Activated CD4-positive, alpha-beta memory T cell treated with anti-CD3 and anti-CD28 coated beads, Interleukin-2, amount 10 ng/mL, durations not matched to agents 7 days and 5 days (primary cell): ENCODE data around the gene QRICH1. TPM values are rescaled to one million over a fixed set of nuclear protein-coding genes. Genes with fewer than 3 reads are reported as not detected.

ENCODE experiments used
- CTCF ChIA-PET: fragments of 350-600 bp; sonication (Branson Sonifier 250); formaldehyde crosslinking; loops from one replicate; lab custom pipeline; 2021; ENCODE audit warnings: antibody characterized with exemption, inconsistent platforms; lab: Charles Lee
- POLR2A ChIA-PET: fragments of 350-600 bp; sonication (Branson Sonifier 250); formaldehyde crosslinking; loops from one replicate; lab custom pipeline; 2021; ENCODE audit warnings: antibody characterized with exemption; lab: Charles Lee
- DNase-seq: peaks from one replicate; pipeline ENCODE4 v3.0.0-alpha.2; 2020
- H3K27ac Mint-ChIP-seq: one replicate; pipeline ENCODE4 v1.8.0; 2021; ENCODE audit warnings: mild to moderate bottlenecking, mixed read lengths
- H3K27me3 Mint-ChIP-seq: one replicate; pipeline ENCODE4 v1.8.0; 2021; ENCODE audit warnings: mixed read lengths
- H3K36me3 Mint-ChIP-seq: one replicate; pipeline ENCODE4 v1.8.0; 2021; ENCODE audit warnings: low read depth, mixed read lengths
- H3K4me1 Mint-ChIP-seq: one replicate; pipeline ENCODE4 v1.8.0; 2021; ENCODE audit warnings: mixed read lengths
- H3K4me3 Mint-ChIP-seq: one replicate; pipeline ENCODE4 v1.8.0; 2021; ENCODE audit warnings: mild to moderate bottlenecking, mixed read lengths
- H3K9me3 Mint-ChIP-seq: one replicate; pipeline ENCODE4 v1.8.0; 2021; ENCODE audit warnings: mixed read lengths
- total RNA-seq, 2 experiments: library from RNA; stranded (reverse); gene quantifications; one replicate each; pipeline ENCODE4 v1.2.3, GENCODE V29; 2021

Gene QRICH1
- total RNA-seq, 2 experiments from 2014 or later = 136 to 140 TPM

GRCh38 chr3:49058011-49058410 lies 35.9 kb downstream of the QRICH1 start:
- no peak overlapping the region for H3K27ac Mint-ChIP-seq
- H3K27me3 Mint-ChIP-seq = no peaks in the 10 kb centered on the region
- DNase-seq = no peak
- peaks cover 45% of the 10 kb centered on the region for H3K36me3 Mint-ChIP-seq
- no peak overlapping the region for H3K4me3 Mint-ChIP-seq
- H3K9me3 Mint-ChIP-seq = no peaks in the 10 kb centered on the region
- ChIA-PET CTCF (interaction anchor here (0.7 kb wide), 1 partner anchor 945 kb away, joined by 3 read pairs; no protein-coding TSS in a partner anchor), POLR2A (interaction anchor here (0.6 kb wide), 1 partner anchor 14 kb away, joined by 3 read pairs; no protein-coding TSS in a partner anchor)
- no peaks in the 10 kb centered on the region for H3K4me1 Mint-ChIP-seq

GRCh38 chr3:49057268-49057667 lies 36.6 kb downstream of the QRICH1 start:
- H3K36me3 Mint-ChIP-seq = peaks cover 45% of the 10 kb centered on the region

GRCh38 chr3:49054344-49054862 lies 39.5 kb downstream of the QRICH1 start:
- no peaks in the 10 kb centered on the region for H3K4me1 Mint-ChIP-seq
- no peak overlapping the region for H3K27ac Mint-ChIP-seq
- no peak for DNase-seq
- POLR2A ChIA-PET = interaction anchor here (1.2 kb wide), 1 partner anchor 25 kb away, joined by 3 read pairs; the partner anchor contains the start of gene IMPDH2
- H3K9me3 Mint-ChIP-seq = no peaks in the 10 kb centered on the region
- H3K4me3 Mint-ChIP-seq = no peak overlapping the region
- H3K27me3 Mint-ChIP-seq = no peaks in the 10 kb centered on the region
- peaks cover 56% of the 10 kb centered on the region for H3K36me3 Mint-ChIP-seq
- CTCF ChIA-PET = no interaction called here

More at GRCh38 chr3:49057268-49057667, 36.6 kb downstream of the QRICH1 start:
- POLR2A ChIA-PET = no interaction called here
- Mint-ChIP-seq H3K4me1 (no peaks in the 10 kb centered on the region), H3K27me3 (no peaks in the 10 kb centered on the region), H3K4me3 (no peak overlapping the region), H3K27ac (no peak overlapping the region), H3K9me3 (no peaks in the 10 kb centered on the region)
- CTCF ChIA-PET = no interaction called here
- no peak for DNase-seq

- no peaks in the 10 kb centered on the region for H3K4me1 Mint-ChIP-seq
- H3K4me3 Mint-ChIP-seq = no peak overlapping the region
- no peak for DNase-seq
- H3K36me3 Mint-ChIP-seq = peaks cover 56% of the 10 kb centered on the region
- ChIA-PET POLR2A (interaction anchor here (1.2 kb wide), 1 partner anchor 24 kb away, joined by 3 read pairs; the partner anchor contains the start of gene IMPDH2), CTCF (no interaction called here)
- no peaks in the 10 kb centered on the region for H3K9me3 Mint-ChIP-seq
- no peaks in the 10 kb centered on the region for H3K27me3 Mint-ChIP-seq
- H3K27ac Mint-ChIP-seq = no peak overlapping the region
Measured at GRCh38 chr3:49053543-49053942, 40.3 kb downstream of the QRICH1 start.

GRCh38 chr3:49035281-49035680 lies 58.6 kb downstream of the QRICH1 start:
- Mint-ChIP-seq H3K27ac (no peak overlapping the region), H3K4me3 (no peak overlapping the region), H3K4me1 (no peaks in the 10 kb centered on the region), H3K36me3 (peaks cover 44% of the 10 kb centered on the region), H3K9me3 (no peaks in the 10 kb centered on the region), H3K27me3 (no peaks in the 10 kb centered on the region)
- ChIA-PET POLR2A (no interaction called here), CTCF (no interaction called here)
- DNase-seq = no peak

- ChIA-PET POLR2A (interaction anchor here (0.8 kb wide), 1 partner anchor 11 kb away, joined by 3 read pairs; no protein-coding TSS in a partner anchor), CTCF (interaction anchor here (1.2 kb wide), 1 partner anchor 27 kb away, joined by 3 read pairs; the partner anchor contains the start of gene WDR6)
- Mint-ChIP-seq H3K4me3 (no peak overlapping the region), H3K9me3 (no peaks in the 10 kb centered on the region), H3K36me3 (peaks cover 44% of the 10 kb centered on the region), H3K27ac (no peak overlapping the region), H3K27me3 (no peaks in the 10 kb centered on the region), H3K4me1 (peaks cover under 1% of the 10 kb centered on the region)
- DNase-seq = no peak
Measured at GRCh38 chr3:49034650-49035049, 59.2 kb downstream of the QRICH1 start.

GRCh38 chr3:49032646-49033304 lies 61.1 kb downstream of the QRICH1 start:
- Mint-ChIP-seq H3K4me1 (peaks cover 17% of the 10 kb centered on the region), H3K36me3 (peaks cover 56% of the 10 kb centered on the region), H3K27me3 (no peaks in the 10 kb centered on the region), H3K27ac (no peak overlapping the region), H3K4me3 (no peak overlapping the region), H3K9me3 (no peaks in the 10 kb centered on the region)
- ChIA-PET CTCF (interaction anchor here (0.6 to 1.4 kb wide), 3 partner anchors 11 to 396 kb away, joined by 3 to 8 read pairs (median 4); partner anchors contain the start of gene NDUFAF3), POLR2A (interaction anchor here (1.0 to 2.8 kb wide), 2 partner anchors 11 to 12 kb away, joined by 3 to 25 read pairs; partner anchors contain the start of gene NDUFAF3)
- DNase-seq = no peak

GRCh38 chr3:49030321-49030720 lies 63.5 kb downstream of the QRICH1 start:
- Mint-ChIP-seq H3K4me3 (no peak overlapping the region), H3K9me3 (no peaks in the 10 kb centered on the region), H3K4me1 (peaks cover 38% of the 10 kb centered on the region), H3K36me3 (peaks cover 70% of the 10 kb centered on the region), H3K27me3 (no peaks in the 10 kb centered on the region), H3K27ac (peak overlapping the region; percentile 31)
- ChIA-PET CTCF (no interaction called here), POLR2A (interaction anchor here (2.3 to 2.8 kb wide), 2 partner anchors 9 to 23 kb away, joined by 10 to 25 read pairs; partner anchors contain the start of genes NDUFAF3 and WDR6)
- DNase-seq = no peak

- H3K4me1 Mint-ChIP-seq = peaks cover 44% of the 10 kb centered on the region
- H3K36me3 Mint-ChIP-seq = peaks cover 72% of the 10 kb centered on the region
- H3K27me3 Mint-ChIP-seq = no peaks in the 10 kb centered on the region
- CTCF ChIA-PET = interaction anchor here (0.6 to 2.2 kb wide), 11 partner anchors 10 to 311 kb away, joined by 3 to 13 read pairs (median 5); partner anchors contain the start of genes DALRD3, P4HTM, QRICH1 and USP4
- no peak for DNase-seq
- H3K9me3 Mint-ChIP-seq = no peaks in the 10 kb centered on the region
- peak overlapping the region; percentile 84 for H3K4me3 Mint-ChIP-seq
- POLR2A ChIA-PET = interaction anchor here (0.6 to 3.0 kb wide), 18 partner anchors 11 to 384 kb away, joined by 3 to 55 read pairs (median 4); partner anchors contain the start of genes ARIH2, DALRD3, QRICH1 and USP19
- H3K27ac Mint-ChIP-seq = peak overlapping the region; percentile 86
Measured at GRCh38 chr3:49029563-49029884, 64.3 kb downstream of the QRICH1 start.

GRCh38 chr3:49028673-49029562 lies 65.0 kb downstream of the QRICH1 start, which contains the start of gene IMPDH2:
IMPDH2 (minus strand) TSS chr3:49029398; CDS start chr3:49029350, 48 bp downstream.
- Mint-ChIP-seq H3K36me3 (peaks cover 77% of the 10 kb centered on the region), H3K9me3 (no peaks in the 10 kb centered on the region), H3K27me3 (no peaks in the 10 kb centered on the region), H3K4me1 (peaks cover 50% of the 10 kb centered on the region), H3K27ac (peak within 1 kb of the TSS; percentile 86), H3K4me3 (peak within 1 kb of the TSS; percentile 84)
- peak; percentile 94 for DNase-seq
- POLR2A ChIA-PET = interaction anchor here (0.6 to 3.0 kb wide), 19 partner anchors 10 to 384 kb away, joined by 3 to 55 read pairs (median 4); partner anchors contain the start of genes ARIH2, DALRD3, QRICH1 and USP19
- CTCF ChIA-PET = interaction anchor here (0.6 to 2.2 kb wide), 13 partner anchors 9 to 311 kb away, joined by 3 to 13 read pairs (median 4); partner anchors contain the start of genes DALRD3, P4HTM, QRICH1 and USP4

GRCh38 chr3:49028298-49028672 lies 65.6 kb downstream of the QRICH1 start:
- H3K36me3 Mint-ChIP-seq = peaks cover 80% of the 10 kb centered on the region

GRCh38 chr3:49027634-49028033 lies 66.2 kb downstream of the QRICH1 start:
- peak overlapping the region; percentile 86 for H3K27ac Mint-ChIP-seq
- POLR2A ChIA-PET = interaction anchor here (2.3 to 12.4 kb wide), 4 partner anchors 9 to 66 kb away, joined by 35 to 309 read pairs (median 45); partner anchors contain the start of genes DALRD3, QRICH1 and WDR6
- no peaks in the 10 kb centered on the region for H3K9me3 Mint-ChIP-seq
- no peaks in the 10 kb centered on the region for H3K27me3 Mint-ChIP-seq
- CTCF ChIA-PET = interaction anchor here (2.2 kb wide), 1 partner anchor 40 kb away, joined by 12 read pairs; no protein-coding TSS in a partner anchor
- H3K4me1 Mint-ChIP-seq = peaks cover 62% of the 10 kb centered on the region
- H3K36me3 Mint-ChIP-seq = peaks cover 79% of the 10 kb centered on the region
- H3K4me3 Mint-ChIP-seq = peak overlapping the region; percentile 84
- no peak for DNase-seq

More at GRCh38 chr3:49028298-49028672, 65.6 kb downstream of the QRICH1 start:
- no peaks in the 10 kb centered on the region for H3K27me3 Mint-ChIP-seq
- peak overlapping the region; percentile 84 for H3K4me3 Mint-ChIP-seq
- DNase-seq = no peak
- CTCF ChIA-PET = interaction anchor here (0.9 to 2.2 kb wide), 3 partner anchors 15 to 40 kb away, joined by 3 to 13 read pairs (median 12); partner anchors contain the start of gene WDR6
- peaks cover 56% of the 10 kb centered on the region for H3K4me1 Mint-ChIP-seq
- POLR2A ChIA-PET = interaction anchor here (1.2 to 3.0 kb wide), 6 partner anchors 9 to 65 kb away, joined by 3 to 55 read pairs (median 22); partner anchors contain the start of genes DALRD3, QRICH1 and WDR6
- no peaks in the 10 kb centered on the region for H3K9me3 Mint-ChIP-seq
- H3K27ac Mint-ChIP-seq = peak overlapping the region; percentile 86
